ENCODE data around the gene SETSIP. TPM values are rescaled to one million over a fixed set of nuclear protein-coding genes. Genes with fewer than 3 reads are reported as not detected.

Gene SETSIP
- total RNA-seq (ENCODE audit: low replicate concordance), result not detected in 2 replicates

GRCh38 chr1:92075311-92075710, at the start of gene SETSIP:
SETSIP (minus strand) TSS chr1:92075411; CDS start chr1:92075411, 0 bp downstream.

GRCh38 chr1:92080128-92080985, 5.1 kb upstream of the SETSIP start, which contains the start of gene BTBD8:
BTBD8 (plus strand) TSS chr1:92080345; CDS start chr1:92080572, 227 bp downstream.

Other genes with a start within 250 kb of the SETSIP start
- gene TGFBR3, start 189.3 kb downstream of the SETSIP start, total RNA-seq (ENCODE audit: low replicate concordance), result 1.1 and 83.2 TPM in 2 replicates
- not detected in 2 replicates for gene BRDT, start 126.0 kb downstream of the SETSIP start, total RNA-seq (ENCODE audit: low replicate concordance)
- 0.12 TPM in 1 of 2 replicates, not detected in the other for gene EPHX4, start 45.4 kb downstream of the SETSIP start, total RNA-seq (ENCODE audit: low replicate concordance)
- 2.1 and 5.1 TPM in 2 replicates for gene BTBD8, start 4.9 kb upstream of the SETSIP start, total RNA-seq (ENCODE audit: low replicate concordance)
- gene C1orf146, start 142.5 kb upstream of the SETSIP start, total RNA-seq (ENCODE audit: low replicate concordance), result not detected in 2 replicates
- gene GLMN, start 223.6 kb upstream of the SETSIP start, total RNA-seq (ENCODE audit: low replicate concordance), result 2.7 and 6.2 TPM in 2 replicates
- 7.3 and 7.4 TPM in 2 replicates for gene RPAP2, start 223.6 kb upstream of the SETSIP start, total RNA-seq (ENCODE audit: low replicate concordance)

Data from smooth muscle cell of the coronary artery (primary cell).